GM21576 (cell line): Measurements from ENCODE around the gene RALGPS1.

Source experiments
- ATAC-seq: cut with Tn5 transposase; IDR thresholded peaks from one replicate; pipeline ENCODE4 v1.9.1; 2021; ENCODE audit warnings: mild to moderate bottlenecking, moderate library complexity; ENCODE audit not compliant: unreplicated experiment

The RALGPS1 gene

GRCh38 chr9:126914458-126915280, at the start of gene RALGPS1:
Gene RALGPS1 (plus strand): TSS chr9:126914782. CDS start chr9:126962290, 47,508 bp downstream.
- peak; percentile 87 for ATAC-seq

- ATAC-seq = no peak
These were observed 45.2 kb upstream of the RALGPS1 start for GRCh38 chr9:126869368-126869767.

GRCh38 chr9:126872516-126872915, 42.1 kb upstream of the RALGPS1 start:
- ATAC-seq = no peak

- no peak for ATAC-seq
These were observed 39.9 kb upstream of the RALGPS1 start for GRCh38 chr9:126874546-126875314.

- no peak for ATAC-seq
These were observed 38.6 kb upstream of the RALGPS1 start for GRCh38 chr9:126875756-126876510.

GRCh38 chr9:126876531-126876930, 38.1 kb upstream of the RALGPS1 start:
- ATAC-seq = no peak

GRCh38 chr9:126877418-126877817, 37.2 kb upstream of the RALGPS1 start:
- no peak for ATAC-seq

- no peak for ATAC-seq
These were observed 35.3 kb upstream of the RALGPS1 start for GRCh38 chr9:126879288-126879687.

- no peak for ATAC-seq
These were observed 34.2 kb upstream of the RALGPS1 start for GRCh38 chr9:126880226-126880946.

GRCh38 chr9:126880947-126881332, 33.6 kb upstream of the RALGPS1 start:
- ATAC-seq = no peak

GRCh38 chr9:126882746-126883145, 31.8 kb upstream of the RALGPS1 start:
- no peak for ATAC-seq

- ATAC-seq = no peak
These were observed 30.9 kb upstream of the RALGPS1 start for GRCh38 chr9:126883636-126884035.

GRCh38 chr9:126885131-126885641, 29.4 kb upstream of the RALGPS1 start:
- no peak for ATAC-seq

- no peak for ATAC-seq
These were observed 28.4 kb upstream of the RALGPS1 start for GRCh38 chr9:126886034-126886822.

GRCh38 chr9:126886897-126887296, 27.7 kb upstream of the RALGPS1 start:
- no peak for ATAC-seq

GRCh38 chr9:126891676-126892075, 22.9 kb upstream of the RALGPS1 start:
- ATAC-seq = no peak

- ATAC-seq = no peak
These were observed 21.5 kb upstream of the RALGPS1 start for GRCh38 chr9:126893079-126893478.

GRCh38 chr9:126894052-126894603, 20.5 kb upstream of the RALGPS1 start:
- ATAC-seq = no peak

GRCh38 chr9:126902210-126902609, 12.4 kb upstream of the RALGPS1 start:
- no peak for ATAC-seq
